Progenitor cell of endocrine pancreas (in vitro differentiated cells): ENCODE data around the gene GNAI3. TPM values are rescaled to one million over a fixed set of nuclear protein-coding genes. Genes with fewer than 3 reads are reported as not detected.

Source experiments
- total RNA-seq: library from RNA; stranded (reverse); gene quantifications from 2 replicates; pipeline ENCODE4 v1.2.1, GENCODE V29; 2021

GNAI3 gene
- total RNA-seq, 1 donor from 2014 or later = 10.0 TPM

Other genes starting within 250 kb of the GNAI3 start
- gene MYBPHL, start 241.6 kb upstream of the GNAI3 start, total RNA-seq = 0.29 TPM in 1 of 2 replicates, not detected in the other
- 110 and 116 TPM in 2 replicates for gene SORT1, start 150.7 kb upstream of the GNAI3 start, total RNA-seq
- 71.4 and 81.1 TPM in 2 replicates for gene PSMA5, start 122.2 kb upstream of the GNAI3 start, total RNA-seq
- gene SYPL2, start 82.1 kb upstream of the GNAI3 start, total RNA-seq = 0.95 and 1.1 TPM in 2 replicates
- gene ATXN7L2, start 64.7 kb upstream of the GNAI3 start, total RNA-seq = 17.6 and 19.6 TPM in 2 replicates
- gene CYB561D1, start 54.5 kb upstream of the GNAI3 start, total RNA-seq = 11.1 TPM in 2 replicates
- gene AMIGO1, start 38.9 kb upstream of the GNAI3 start, total RNA-seq = 7.0 and 7.2 TPM in 2 replicates
- 0.53 TPM in 1 of 2 replicates, not detected in the other for gene GPR61, start 8.7 kb upstream of the GNAI3 start, total RNA-seq
- 0.57 TPM in 1 of 2 replicates, not detected in the other for gene GNAT2, start 71.0 kb downstream of the GNAI3 start, total RNA-seq
- gene AMPD2, start 71.2 kb downstream of the GNAI3 start, total RNA-seq = 91.6 and 94.5 TPM in 2 replicates
- 21.0 and 21.2 TPM in 2 replicates for gene GSTM4, start 107.5 kb downstream of the GNAI3 start, total RNA-seq
- 76.9 and 79.5 TPM in 2 replicates for gene GSTM2, start 119.4 kb downstream of the GNAI3 start, total RNA-seq
- gene GSTM1, start 139.2 kb downstream of the GNAI3 start, total RNA-seq = 39.0 and 39.1 TPM in 2 replicates
- gene GSTM5, start 163.6 kb downstream of the GNAI3 start, total RNA-seq = 2.8 and 2.9 TPM in 2 replicates
- gene GSTM3, start 192.4 kb downstream of the GNAI3 start, total RNA-seq = 77.8 and 83.1 TPM in 2 replicates
- 9.5 and 14.2 TPM in 2 replicates for gene EPS8L3, start 215.3 kb downstream of the GNAI3 start, total RNA-seq